HepG2 (cell line): ENCODE data around the gene NEK5. TPM values are rescaled to one million over a fixed set of nuclear protein-coding genes. Genes with fewer than 3 reads are reported as not detected.

Experiments used
- BCL6 ChIP-seq: IDR thresholded peaks from 2 replicates; pipeline ENCODE4 v1.6.1; 2016; ENCODE audit warnings: missing genetic modification reagents, missing compliant biosample characterization
- CEBPB ChIP-seq: IDR thresholded peaks from 2 replicates; pipeline ENCODE4 v1.6.1; 2011; ENCODE audit warnings: low read depth, low read length, improper control_type of control experiment, borderline replicate concordance
- DRAP1 ChIP-seq: IDR thresholded peaks from 2 replicates; pipeline ENCODE4 v1.6.1; 2016; ENCODE audit warnings: missing genetic modification reagents, missing compliant biosample characterization
- EP300 ChIP-seq, 3 experiments: sonication (generic) in 1 of 3; formaldehyde crosslinking in 1 of 3; IDR thresholded peaks; 2 replicates each; pipeline versions ENCODE4 v1.5.1 to v1.6.1; 2011 to 2020; ENCODE audit warnings: low read depth in 2 of 3, low read length in 2 of 3, borderline replicate concordance in 1 of 3, improper control_type of control experiment in 1 of 3, mild to moderate bottlenecking in 1 of 3, missing genetic modification reagents in 1 of 3, moderate library complexity in 1 of 3
- FOXA3 ChIP-seq: IDR thresholded peaks from 2 replicates; pipeline ENCODE4 v1.6.1; 2016; ENCODE audit warnings: missing genetic modification reagents, missing compliant biosample characterization
- FOXP1 ChIP-seq, 2 experiments: fragments of 450-650 bp in 1 of 2; IDR thresholded peaks; 2 replicates each; pipeline ENCODE4 v1.6.1; 2017 to 2018; ENCODE audit warnings: antibody characterized with exemption in 1 of 2
- KDM5A ChIP-seq: fragments of 200-600 bp; sonication (generic); IDR thresholded peaks from 2 replicates; pipeline ENCODE4 v1.7.0; 2018; ENCODE audit warnings: antibody characterized with exemption, mild to moderate bottlenecking, low read length, borderline replicate concordance
- NCOA2 ChIP-seq: sonication (generic); formaldehyde crosslinking; IDR thresholded peaks from 2 replicates; pipeline ENCODE4 v1.8.0; 2022; ENCODE audit warnings: inconsistent platforms
- NFYB ChIP-seq: sonication (generic); formaldehyde crosslinking; IDR thresholded peaks from 2 replicates; pipeline ENCODE4 v1.4.0; 2020; ENCODE audit warnings: missing genetic modification reagents
- RARA ChIP-seq: IDR thresholded peaks from 2 replicates; pipeline ENCODE4 v1.6.1; 2016; ENCODE audit warnings: missing genetic modification reagents, missing compliant biosample characterization
- RERE ChIP-seq: IDR thresholded peaks from 2 replicates; pipeline ENCODE4 v1.6.1; 2016; ENCODE audit warnings: low read depth, missing genetic modification reagents, missing compliant biosample characterization
- SALL1 ChIP-seq: sonication (generic); formaldehyde crosslinking; IDR thresholded peaks from 2 replicates; pipeline ENCODE4 v1.8.0; 2022; ENCODE audit warnings: mild to moderate bottlenecking, missing genetic modification reagents
- SAP130 ChIP-seq: IDR thresholded peaks from 2 replicates; pipeline ENCODE4 v1.6.1; 2016; ENCODE audit warnings: low read depth
- SOX5 ChIP-seq: IDR thresholded peaks from 2 replicates; pipeline ENCODE4 v1.6.1; 2016; ENCODE audit warnings: borderline replicate concordance
- SP5 ChIP-seq: IDR thresholded peaks from 2 replicates; pipeline ENCODE4 v1.6.1; 2016; ENCODE audit warnings: low read depth, borderline replicate concordance
- TARDBP ChIP-seq: sonication (generic); formaldehyde crosslinking; IDR thresholded peaks from 2 replicates; pipeline ENCODE4 v1.8.0; 2022; ENCODE audit warnings: mild to moderate bottlenecking, missing genetic modification reagents
- TFE3 ChIP-seq: IDR thresholded peaks from 2 replicates; pipeline ENCODE4 v1.6.1; 2016
- TGIF2 ChIP-seq: IDR thresholded peaks from 2 replicates; pipeline ENCODE4 v1.6.1; 2016; ENCODE audit warnings: control low read depth, missing compliant biosample characterization
- ZBTB37 ChIP-seq: sonication (generic); formaldehyde crosslinking; IDR thresholded peaks from 2 replicates; pipeline ENCODE4 v1.4.0; 2020; ENCODE audit warnings: mild to moderate bottlenecking, missing genetic modification reagents
- ZFP1 ChIP-seq: IDR thresholded peaks from 2 replicates; pipeline ENCODE4 v1.6.1; 2016
- ZNF331 ChIP-seq: sonication (generic); formaldehyde crosslinking; IDR thresholded peaks from 2 replicates; pipeline ENCODE4 v1.4.0; 2020; ENCODE audit warnings: missing genetic modification reagents
- ZNF431 ChIP-seq: sonication (generic); formaldehyde crosslinking; IDR thresholded peaks from 2 replicates; pipeline ENCODE4 v1.9.0; 2022; ENCODE audit warnings: missing genetic modification reagents, low read depth, mild to moderate bottlenecking, borderline replicate concordance
- ZNF660 ChIP-seq: sonication (generic); formaldehyde crosslinking; IDR thresholded peaks from 2 replicates; pipeline ENCODE4 v1.5.1; 2020; ENCODE audit warnings: mild to moderate bottlenecking, low read depth, missing genetic modification reagents, borderline replicate concordance
- ZNF709 ChIP-seq: sonication (generic); formaldehyde crosslinking; IDR thresholded peaks from 2 replicates; pipeline ENCODE4 v1.5.0; 2020; ENCODE audit warnings: mild to moderate bottlenecking, missing genetic modification reagents
- polyA plus RNA-seq, 8 experiments: library from polyadenylated mRNA; depleted of rRNA in 3 of 8; stranded (reverse) in 7 of 8; unstranded in 1 of 8; fragments of >200 nt; fragmentation: Illumina TruSeq in 4 of 8; extraction: Trizol in 4 of 8; gene quantifications; 2 replicates each; pipeline versions ENCODE4 v1.2.1 to v1.2.3, GENCODE V29; 2011 to 2016; ENCODE audit warnings: low read depth in 4 of 8, missing spikeins in 1 of 8, mixed read lengths in 1 of 8; ENCODE audit not compliant: insufficient read depth in 1 of 8
- total RNA-seq, 5 experiments: library from RNA; depleted of rRNA; stranded (reverse); fragments of >200 nt; fragmentation: Illumina TruSeq; extraction: Trizol; gene quantifications; 2 replicates each; pipeline ENCODE4 v1.2.3, GENCODE V29; 2016; ENCODE audit warnings: low read depth in 1 of 5

NEK5 gene
- total and polyA plus RNA-seq, 2 of the 13 experiments (the other 11 are each of a cell fraction or from before 2014, with no cell fraction given): 0.12 to 0.22 TPM

GRCh38 chr13:52104624-52105023 lies 24.2 kb downstream of the NEK5 start (continued):
- TF ChIP-seq TFE3 (CRISPR knock-in tag) (no peak), KDM5A (no peak), ZNF660 (CRISPR knock-in tag) (no peak), ZFP1 (CRISPR knock-in tag) (no peak), TARDBP (0 out of 2 replicates have a peak, but pooled peaks have one; percentile 28), SP5 (CRISPR knock-in tag) (no peak), EP300 (IDR thresholded peaks at IDR 0.05; ENCODE audit: low read depth in 2 of 2, low read length in 2 of 2) (peak in 1 of 2 experiments; percentile 70; a peak in 2 of 4 replicates), EP300 (CRISPR knock-in tag; IDR thresholded peaks at IDR 0.05; ENCODE audit: borderline replicate concordance) (no peak), CEBPB (peak; percentile 96), NCOA2 (peak; percentile 80), NFYB (CRISPR knock-in tag) (no peak), SAP130 (CRISPR knock-in tag) (peak; percentile 42), BCL6 (CRISPR knock-in tag) (peak; percentile 78), RERE (CRISPR knock-in tag) (no peak), TGIF2 (no peak), SALL1 (CRISPR knock-in tag) (peak; percentile 23; the same call in 1 of the 2 replicates), ZNF431 (CRISPR knock-in tag) (no peak), FOXP1 (IDR thresholded peaks at IDR 0.05) (no peak), FOXP1 (CRISPR knock-in tag; IDR thresholded peaks at IDR 0.05) (peak; percentile 44; the same call in 1 of the 2 replicates), SOX5 (CRISPR knock-in tag) (peak; percentile 91), RARA (CRISPR knock-in tag) (peak; percentile 37; the same call in 1 of the 2 replicates), ZNF331 (peak; percentile 48; the same call in 1 of the 2 replicates), ZBTB37 (no peak), FOXA3 (CRISPR knock-in tag) (peak; percentile 73), DRAP1 (CRISPR knock-in tag) (peak; percentile 19; the same call in 1 of the 2 replicates), ZNF709 (CRISPR knock-in tag) (no peak)
